H1 (cell line): ENCODE data around the gene DNAH1. TPM values are rescaled to one million over a fixed set of nuclear protein-coding genes. Genes with fewer than 3 reads are reported as not detected.

Experiments
- CTBP2 ChIP-seq: IDR thresholded peaks from 2 replicates; pipeline ENCODE4 v1.7.0; 2011; ENCODE audit warnings: borderline replicate concordance, mild to moderate bottlenecking, moderate library complexity, mixed read lengths, low read length; ENCODE audit not compliant: insufficient read depth, insufficient read length
- SP4 ChIP-seq: IDR thresholded peaks from 2 replicates; pipeline ENCODE4 v1.6.1; 2012; ENCODE audit warnings: low read length, inconsistent platforms
- polyA plus RNA-seq, 7 experiments: library from polyadenylated mRNA; depleted of rRNA in 3 of 7; stranded (reverse) in 5 of 7; unstranded in 2 of 7; fragments of >200 nt in 5 of 7; fragments of 200-250 nt in 2 of 7; gene quantifications; 1 replicate in 5 of 7; 2 replicates in 1 of 7; 4 replicates in 1 of 7; pipeline versions ENCODE4 v1.2.1 to v1.2.3, GENCODE V29; 2011 to 2013; ENCODE audit warnings: missing spikeins in 2 of 7, mixed read lengths in 2 of 7
- total RNA-seq: library from RNA; stranded (reverse); fragmentation: NEBNext Ultra II Directional; extraction: Animal tissue kit (Norgen Biotek cat#: 25700); gene quantifications from 2 replicates; pipeline ENCODE4 v1.2.1, GENCODE V29; 2021
- TF ChIP-seq, protein P1 (sequence below): fragments of 300-600 bp; sonication (generic); IDR thresholded peaks from 2 replicates; pipeline ENCODE4 v1.7.1; 2012; ENCODE audit warnings: low read length, moderate library complexity, mild to moderate bottlenecking, inconsistent platforms; ENCODE audit not compliant: insufficient replicate concordance
- TF ChIP-seq, protein P2 (sequence below): IDR thresholded peaks from 2 replicates; pipeline ENCODE4 v1.6.1; 2011; ENCODE audit warnings: low read depth, mild to moderate bottlenecking, low read length; ENCODE audit not compliant: insufficient read depth

Gene DNAH1
- total and polyA plus RNA-seq, 2 of the 8 experiments (the other 6 are each of a cell fraction or from before 2014, with no cell fraction given) = 1.0 to 1.5 TPM

DNA sequence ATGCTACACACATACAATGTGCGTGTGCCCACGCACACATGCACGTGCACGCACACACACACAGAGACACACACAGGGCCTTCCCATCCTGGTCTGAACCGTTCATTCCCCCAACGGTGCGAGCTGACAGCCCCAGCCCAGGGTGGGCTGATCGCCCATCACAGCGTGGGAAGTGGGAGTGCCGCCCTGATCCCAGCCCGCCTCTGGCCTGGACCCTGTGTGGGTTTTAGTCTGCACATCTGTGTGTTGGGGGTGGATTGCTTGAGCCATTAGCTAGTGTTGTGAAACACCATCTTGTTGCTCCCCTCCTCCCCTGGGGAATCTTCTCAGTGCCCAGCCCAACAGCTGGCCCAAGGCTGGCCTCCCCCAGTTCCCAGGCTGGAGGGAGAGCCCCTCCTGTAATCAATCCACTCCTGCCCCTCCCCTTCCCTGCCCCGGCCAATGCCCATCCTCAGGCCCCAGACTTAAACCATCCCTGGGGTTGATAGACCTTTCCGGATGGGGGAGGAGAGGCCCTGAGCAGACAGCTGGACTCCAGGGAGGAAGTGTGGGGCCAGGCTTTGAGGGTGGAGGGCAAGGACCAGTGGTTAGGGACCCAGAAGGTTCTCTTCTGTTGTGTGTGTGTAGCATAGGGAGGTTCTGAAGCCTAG lies 120.5 kb downstream of the DNAH1 start (continued):
- TF ChIP-seq, protein P1, sequence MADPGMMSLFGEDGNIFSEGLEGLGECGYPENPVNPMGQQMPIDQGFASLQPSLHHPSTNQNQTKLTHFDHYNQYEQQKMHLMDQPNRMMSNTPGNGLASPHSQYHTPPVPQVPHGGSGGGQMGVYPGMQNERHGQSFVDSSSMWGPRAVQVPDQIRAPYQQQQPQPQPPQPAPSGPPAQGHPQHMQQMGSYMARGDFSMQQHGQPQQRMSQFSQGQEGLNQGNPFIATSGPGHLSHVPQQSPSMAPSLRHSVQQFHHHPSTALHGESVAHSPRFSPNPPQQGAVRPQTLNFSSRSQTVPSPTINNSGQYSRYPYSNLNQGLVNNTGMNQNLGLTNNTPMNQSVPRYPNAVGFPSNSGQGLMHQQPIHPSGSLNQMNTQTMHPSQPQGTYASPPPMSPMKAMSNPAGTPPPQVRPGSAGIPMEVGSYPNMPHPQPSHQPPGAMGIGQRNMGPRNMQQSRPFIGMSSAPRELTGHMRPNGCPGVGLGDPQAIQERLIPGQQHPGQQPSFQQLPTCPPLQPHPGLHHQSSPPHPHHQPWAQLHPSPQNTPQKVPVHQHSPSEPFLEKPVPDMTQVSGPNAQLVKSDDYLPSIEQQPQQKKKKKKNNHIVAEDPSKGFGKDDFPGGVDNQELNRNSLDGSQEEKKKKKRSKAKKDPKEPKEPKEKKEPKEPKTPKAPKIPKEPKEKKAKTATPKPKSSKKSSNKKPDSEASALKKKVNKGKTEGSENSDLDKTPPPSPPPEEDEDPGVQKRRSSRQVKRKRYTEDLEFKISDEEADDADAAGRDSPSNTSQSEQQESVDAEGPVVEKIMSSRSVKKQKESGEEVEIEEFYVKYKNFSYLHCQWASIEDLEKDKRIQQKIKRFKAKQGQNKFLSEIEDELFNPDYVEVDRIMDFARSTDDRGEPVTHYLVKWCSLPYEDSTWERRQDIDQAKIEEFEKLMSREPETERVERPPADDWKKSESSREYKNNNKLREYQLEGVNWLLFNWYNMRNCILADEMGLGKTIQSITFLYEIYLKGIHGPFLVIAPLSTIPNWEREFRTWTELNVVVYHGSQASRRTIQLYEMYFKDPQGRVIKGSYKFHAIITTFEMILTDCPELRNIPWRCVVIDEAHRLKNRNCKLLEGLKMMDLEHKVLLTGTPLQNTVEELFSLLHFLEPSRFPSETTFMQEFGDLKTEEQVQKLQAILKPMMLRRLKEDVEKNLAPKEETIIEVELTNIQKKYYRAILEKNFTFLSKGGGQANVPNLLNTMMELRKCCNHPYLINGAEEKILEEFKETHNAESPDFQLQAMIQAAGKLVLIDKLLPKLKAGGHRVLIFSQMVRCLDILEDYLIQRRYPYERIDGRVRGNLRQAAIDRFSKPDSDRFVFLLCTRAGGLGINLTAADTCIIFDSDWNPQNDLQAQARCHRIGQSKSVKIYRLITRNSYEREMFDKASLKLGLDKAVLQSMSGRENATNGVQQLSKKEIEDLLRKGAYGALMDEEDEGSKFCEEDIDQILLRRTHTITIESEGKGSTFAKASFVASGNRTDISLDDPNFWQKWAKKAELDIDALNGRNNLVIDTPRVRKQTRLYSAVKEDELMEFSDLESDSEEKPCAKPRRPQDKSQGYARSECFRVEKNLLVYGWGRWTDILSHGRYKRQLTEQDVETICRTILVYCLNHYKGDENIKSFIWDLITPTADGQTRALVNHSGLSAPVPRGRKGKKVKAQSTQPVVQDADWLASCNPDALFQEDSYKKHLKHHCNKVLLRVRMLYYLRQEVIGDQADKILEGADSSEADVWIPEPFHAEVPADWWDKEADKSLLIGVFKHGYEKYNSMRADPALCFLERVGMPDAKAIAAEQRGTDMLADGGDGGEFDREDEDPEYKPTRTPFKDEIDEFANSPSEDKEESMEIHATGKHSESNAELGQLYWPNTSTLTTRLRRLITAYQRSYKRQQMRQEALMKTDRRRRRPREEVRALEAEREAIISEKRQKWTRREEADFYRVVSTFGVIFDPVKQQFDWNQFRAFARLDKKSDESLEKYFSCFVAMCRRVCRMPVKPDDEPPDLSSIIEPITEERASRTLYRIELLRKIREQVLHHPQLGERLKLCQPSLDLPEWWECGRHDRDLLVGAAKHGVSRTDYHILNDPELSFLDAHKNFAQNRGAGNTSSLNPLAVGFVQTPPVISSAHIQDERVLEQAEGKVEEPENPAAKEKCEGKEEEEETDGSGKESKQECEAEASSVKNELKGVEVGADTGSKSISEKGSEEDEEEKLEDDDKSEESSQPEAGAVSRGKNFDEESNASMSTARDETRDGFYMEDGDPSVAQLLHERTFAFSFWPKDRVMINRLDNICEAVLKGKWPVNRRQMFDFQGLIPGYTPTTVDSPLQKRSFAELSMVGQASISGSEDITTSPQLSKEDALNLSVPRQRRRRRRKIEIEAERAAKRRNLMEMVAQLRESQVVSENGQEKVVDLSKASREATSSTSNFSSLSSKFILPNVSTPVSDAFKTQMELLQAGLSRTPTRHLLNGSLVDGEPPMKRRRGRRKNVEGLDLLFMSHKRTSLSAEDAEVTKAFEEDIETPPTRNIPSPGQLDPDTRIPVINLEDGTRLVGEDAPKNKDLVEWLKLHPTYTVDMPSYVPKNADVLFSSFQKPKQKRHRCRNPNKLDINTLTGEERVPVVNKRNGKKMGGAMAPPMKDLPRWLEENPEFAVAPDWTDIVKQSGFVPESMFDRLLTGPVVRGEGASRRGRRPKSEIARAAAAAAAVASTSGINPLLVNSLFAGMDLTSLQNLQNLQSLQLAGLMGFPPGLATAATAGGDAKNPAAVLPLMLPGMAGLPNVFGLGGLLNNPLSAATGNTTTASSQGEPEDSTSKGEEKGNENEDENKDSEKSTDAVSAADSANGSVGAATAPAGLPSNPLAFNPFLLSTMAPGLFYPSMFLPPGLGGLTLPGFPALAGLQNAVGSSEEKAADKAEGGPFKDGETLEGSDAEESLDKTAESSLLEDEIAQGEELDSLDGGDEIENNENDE = no peak
- TF ChIP-seq SP4 (no peak), CTBP2 (no peak)
- TF ChIP-seq, protein P2, sequence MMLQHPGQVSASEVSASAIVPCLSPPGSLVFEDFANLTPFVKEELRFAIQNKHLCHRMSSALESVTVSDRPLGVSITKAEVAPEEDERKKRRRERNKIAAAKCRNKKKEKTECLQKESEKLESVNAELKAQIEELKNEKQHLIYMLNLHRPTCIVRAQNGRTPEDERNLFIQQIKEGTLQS = no peak
